Measurements from ENCODE around the gene NKTR. TPM values are rescaled to one million over a fixed set of nuclear protein-coding genes. Genes with fewer than 3 reads are reported as not detected.

NKTR gene
- total RNA-seq, 1 donor from 2014 or later = 41.7 TPM

DNA sequence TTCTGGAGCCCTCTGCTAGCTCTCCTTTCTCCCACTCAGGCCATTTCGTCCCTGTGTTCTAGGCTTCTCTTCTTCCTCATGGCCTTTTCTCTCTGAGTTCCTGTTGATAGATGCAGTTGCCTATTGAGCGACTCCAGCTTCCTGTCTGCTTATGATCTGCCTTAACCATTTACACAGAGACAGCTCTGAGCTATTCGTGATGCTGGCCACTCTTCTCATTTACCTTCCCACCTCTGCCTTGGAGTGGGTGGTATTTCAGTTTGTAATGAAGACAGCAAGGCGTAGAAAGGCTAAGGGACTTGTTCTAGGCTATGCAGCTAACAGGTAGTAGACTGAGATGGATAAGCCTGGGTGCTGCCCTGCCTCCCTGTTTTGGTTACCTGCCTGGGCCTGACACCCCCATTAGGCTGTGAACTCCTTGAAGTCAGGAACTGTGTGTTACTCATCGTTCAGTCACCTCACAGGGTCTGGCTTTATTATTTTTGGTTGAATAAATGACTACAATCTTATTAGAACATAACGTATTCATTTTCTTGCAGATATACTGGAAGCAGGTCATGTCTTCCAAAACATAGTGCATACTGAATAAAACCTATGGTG, 40.4 kb downstream of the NKTR start:
- Histone ChIP-seq H3K4me3 (no peak overlapping the region), H3K4me1 (peaks cover 0 to 2% of the 10 kb centered on the region in 2 donors), H3K27ac (peak overlapping the region in 1 of 2 donors; percentile 16), H3K9me3 (no peaks in the 10 kb centered on the region), H3K27me3 (no peaks in the 10 kb centered on the region), H3K36me3 (peaks cover 72 to 92% of the 10 kb centered on the region in 2 donors)
- intact Hi-C loops (cut with DNase I) = no loop called here
- DNase-seq (ENCODE audit: low spot score in 2 of 2) = no peak
- no peak for TF ChIP-seq CTCF (IDR thresholded peaks at IDR 0.05)

- DNase-seq (ENCODE audit: low spot score in 2 of 2) = no peak
- no peaks in the 10 kb centered on the region for H3K27me3 ChIP-seq
- H3K27ac ChIP-seq = no peak overlapping the region
- peaks cover 43 to 50% of the 10 kb centered on the region in 2 donors for H3K36me3 ChIP-seq
- intact Hi-C loops (cut with DNase I) = no loop called here
- no peak for TF ChIP-seq CTCF (IDR thresholded peaks at IDR 0.05)
- H3K4me3 ChIP-seq = no peak overlapping the region
- peaks cover 20 to 36% of the 10 kb centered on the region in 2 donors for H3K4me1 ChIP-seq
- no peaks in the 10 kb centered on the region for H3K9me3 ChIP-seq
Measured at GRCh38 chr3:42647821-42648459, 47.5 kb downstream of the NKTR start.

DNA sequence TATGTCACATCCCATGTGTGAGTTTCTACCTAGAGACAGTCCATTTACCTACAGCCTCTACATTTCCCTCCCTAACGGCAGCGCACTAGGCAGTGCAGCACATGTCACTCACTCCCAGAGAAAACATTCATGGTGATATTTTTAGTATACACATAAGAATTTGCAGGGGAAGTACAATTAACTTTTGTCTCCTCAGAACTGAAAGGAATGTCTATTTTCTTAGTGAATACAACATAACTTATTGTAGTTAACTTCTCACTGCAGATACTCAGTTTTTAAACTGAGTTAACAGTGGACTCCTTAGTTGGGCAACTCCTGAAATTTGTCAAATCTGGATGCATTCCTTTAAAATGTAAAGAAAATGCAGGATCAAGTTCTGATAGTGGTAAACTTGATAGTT, 48.5 kb downstream of the NKTR start:
- no peak for TF ChIP-seq CTCF (IDR thresholded peaks at IDR 0.05)
- intact Hi-C loops (cut with DNase I) = no loop called here
- H3K36me3 ChIP-seq = peaks cover 35 to 40% of the 10 kb centered on the region in 2 donors
- no peak for DNase-seq (ENCODE audit: low spot score in 2 of 2)
- H3K27ac ChIP-seq = peak overlapping the region; percentile 27 to 99
- H3K27me3 ChIP-seq = no peaks in the 10 kb centered on the region
- no peaks in the 10 kb centered on the region for H3K9me3 ChIP-seq
- peaks cover 20 to 40% of the 10 kb centered on the region in 2 donors for H3K4me1 ChIP-seq
- no peak overlapping the region for H3K4me3 ChIP-seq

DNA sequence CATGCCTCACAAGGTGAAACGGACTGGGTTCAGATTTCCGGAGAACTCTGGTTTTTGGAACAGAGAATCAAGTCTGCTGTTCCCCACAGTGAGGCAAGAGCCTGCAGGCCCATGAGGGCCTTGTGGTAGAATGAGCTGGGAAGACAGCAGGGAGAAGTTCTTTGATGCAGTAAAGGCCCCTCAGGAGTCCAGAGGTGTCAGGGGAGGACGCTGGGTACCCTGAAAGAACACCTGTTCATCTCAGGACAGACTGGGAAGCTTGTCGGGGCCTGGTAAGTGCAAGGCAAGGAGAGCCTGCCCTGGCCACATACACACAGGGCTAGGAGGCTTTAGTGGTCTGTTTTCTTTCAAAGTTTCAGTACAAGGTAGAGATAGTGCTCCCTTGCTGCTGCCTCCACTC, 49.3 kb downstream of the NKTR start:
- no peak for TF ChIP-seq CTCF (IDR thresholded peaks at IDR 0.05)
- Histone ChIP-seq H3K27ac (peak overlapping the region; percentile 97 to 99), H3K27me3 (no peaks in the 10 kb centered on the region), H3K36me3 (peaks cover 28 to 32% of the 10 kb centered on the region in 2 donors), H3K4me3 (no peak overlapping the region), H3K4me1 (peaks cover 20 to 40% of the 10 kb centered on the region in 2 donors), H3K9me3 (no peaks in the 10 kb centered on the region)
- no peak for DNase-seq (ENCODE audit: low spot score in 2 of 2)
- intact Hi-C loops (cut with DNase I) = no loop called here

DNA sequence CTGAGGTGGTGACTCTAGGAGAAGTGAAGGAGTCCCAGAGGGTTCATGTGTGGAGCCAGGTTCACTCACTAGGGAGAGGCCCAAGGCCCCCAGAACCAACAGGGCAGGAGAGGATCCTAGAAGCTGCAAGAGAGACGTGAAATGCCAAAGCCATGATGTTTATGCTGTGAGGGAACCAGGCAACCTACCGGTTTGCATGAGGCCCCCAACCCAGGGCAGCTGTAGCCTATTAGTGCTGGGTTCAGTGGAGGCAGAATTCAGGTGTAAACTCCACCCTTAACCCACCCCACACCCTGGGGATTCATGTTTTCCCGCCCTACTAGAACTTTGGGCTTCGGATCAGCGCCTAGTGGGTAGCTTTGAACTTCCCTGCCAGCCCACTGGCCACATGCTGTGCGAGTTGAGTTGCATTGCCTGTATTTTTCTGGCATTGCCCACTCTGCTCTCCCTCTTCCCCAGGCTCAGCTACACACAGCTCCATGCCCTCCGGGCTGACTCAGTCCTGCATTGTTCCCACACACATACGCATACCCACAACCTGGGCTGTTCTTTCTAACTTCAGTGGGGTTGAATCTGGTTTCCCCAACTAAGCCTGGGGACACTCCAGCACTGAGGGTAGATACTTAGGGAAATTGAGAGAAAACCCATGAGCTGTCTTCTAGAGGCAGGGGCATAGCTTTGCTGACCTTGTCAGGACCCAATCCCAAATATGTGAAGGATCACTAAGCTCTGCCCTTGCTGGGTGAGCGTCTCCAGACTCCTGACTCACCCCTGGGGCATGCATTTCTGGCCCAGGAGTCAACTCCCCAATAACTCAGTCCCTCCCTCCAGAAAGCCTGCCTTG, 51.0 kb downstream of the NKTR start:
- no peak for TF ChIP-seq CTCF (IDR thresholded peaks at IDR 0.05)
- H3K36me3 ChIP-seq = peaks cover 11 to 15% of the 10 kb centered on the region in 2 donors
- H3K27ac ChIP-seq = peak overlapping the region; percentile 97 to 99
- H3K9me3 ChIP-seq = no peaks in the 10 kb centered on the region
- H3K27me3 ChIP-seq = no peaks in the 10 kb centered on the region
- no peak for DNase-seq (ENCODE audit: low spot score in 2 of 2)
- peaks cover 22 to 50% of the 10 kb centered on the region in 2 donors for H3K4me1 ChIP-seq
- intact Hi-C loops (cut with DNase I) = no loop called here
- peak overlapping the region; percentile 85 to 98 for H3K4me3 ChIP-seq

All from ascending aorta (tissue), 2 donors.